ENCODE measurements around the gene HDAC4.

DNA sequence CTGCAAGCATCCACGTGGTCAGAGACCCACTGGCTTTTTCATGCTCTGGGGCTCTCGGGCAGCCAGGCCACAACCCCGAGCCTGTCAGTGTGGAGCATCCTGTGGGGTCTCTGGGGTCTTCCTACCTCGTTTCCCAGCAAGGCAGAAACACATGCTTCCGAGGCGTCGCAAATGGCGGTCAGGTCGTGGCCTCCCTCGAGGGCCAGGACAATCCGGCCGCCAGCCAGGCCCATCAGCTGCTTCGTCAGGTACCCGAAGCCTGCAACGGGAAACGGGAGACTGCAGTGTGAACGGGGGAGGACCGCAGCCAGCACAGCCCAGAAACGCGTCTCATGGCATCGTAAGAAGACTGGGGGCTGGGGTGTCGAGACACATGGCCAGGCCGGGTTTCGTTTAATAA is 334.2 kb downstream of the HDAC4 start:
- TF ChIP-seq, protein P1, sequence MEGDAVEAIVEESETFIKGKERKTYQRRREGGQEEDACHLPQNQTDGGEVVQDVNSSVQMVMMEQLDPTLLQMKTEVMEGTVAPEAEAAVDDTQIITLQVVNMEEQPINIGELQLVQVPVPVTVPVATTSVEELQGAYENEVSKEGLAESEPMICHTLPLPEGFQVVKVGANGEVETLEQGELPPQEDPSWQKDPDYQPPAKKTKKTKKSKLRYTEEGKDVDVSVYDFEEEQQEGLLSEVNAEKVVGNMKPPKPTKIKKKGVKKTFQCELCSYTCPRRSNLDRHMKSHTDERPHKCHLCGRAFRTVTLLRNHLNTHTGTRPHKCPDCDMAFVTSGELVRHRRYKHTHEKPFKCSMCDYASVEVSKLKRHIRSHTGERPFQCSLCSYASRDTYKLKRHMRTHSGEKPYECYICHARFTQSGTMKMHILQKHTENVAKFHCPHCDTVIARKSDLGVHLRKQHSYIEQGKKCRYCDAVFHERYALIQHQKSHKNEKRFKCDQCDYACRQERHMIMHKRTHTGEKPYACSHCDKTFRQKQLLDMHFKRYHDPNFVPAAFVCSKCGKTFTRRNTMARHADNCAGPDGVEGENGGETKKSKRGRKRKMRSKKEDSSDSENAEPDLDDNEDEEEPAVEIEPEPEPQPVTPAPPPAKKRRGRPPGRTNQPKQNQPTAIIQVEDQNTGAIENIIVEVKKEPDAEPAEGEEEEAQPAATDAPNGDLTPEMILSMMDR (optimal IDR thresholded peaks at IDR 0.05 in 1 of 3, IDR thresholded peaks at IDR 0.05 in 1 of 3, conservative IDR thresholded peaks at IDR 0.05 in 1 of 3; ENCODE audit: extremely low read depth in 1 of 3, insufficient read depth in 2 of 3, low read length in 3 of 3) = no peak
- TF ChIP-seq EZH2 (IDR thresholded peaks at IDR 0.05; ENCODE audit: low read length) = no peak
